G401 (cell line): ENCODE data around the gene MTHFD2L. TPM values are rescaled to one million over a fixed set of nuclear protein-coding genes. Genes with fewer than 3 reads are reported as not detected.

Experiments
- DNase-seq: peaks from one replicate; pipeline ENCODE4 v3.0.0-alpha.2; 2015; ENCODE audit warnings: low spot score
- in situ Hi-C: cut with HindIII; loops from 2 replicates; pipeline ENCODE4 v1.10.0; 2016; ENCODE audit warnings: low sequenced_read_pairs, mixed read lengths
- total RNA-seq: library from RNA; depleted of rRNA; stranded (reverse); fragments of >200 nt; shearing (Covaris generic); gene quantifications from 2 replicates; pipeline ENCODE4 v1.2.3, GENCODE V29; 2014

MTHFD2L gene
- total RNA-seq, 1 experiment from 2014 or later: 19.4 TPM

- in situ Hi-C loops: no loop called here
- no peak for DNase-seq
These were observed 65.9 kb downstream of the MTHFD2L start for GRCh38 chr4:74223801-74224200.

DNA sequence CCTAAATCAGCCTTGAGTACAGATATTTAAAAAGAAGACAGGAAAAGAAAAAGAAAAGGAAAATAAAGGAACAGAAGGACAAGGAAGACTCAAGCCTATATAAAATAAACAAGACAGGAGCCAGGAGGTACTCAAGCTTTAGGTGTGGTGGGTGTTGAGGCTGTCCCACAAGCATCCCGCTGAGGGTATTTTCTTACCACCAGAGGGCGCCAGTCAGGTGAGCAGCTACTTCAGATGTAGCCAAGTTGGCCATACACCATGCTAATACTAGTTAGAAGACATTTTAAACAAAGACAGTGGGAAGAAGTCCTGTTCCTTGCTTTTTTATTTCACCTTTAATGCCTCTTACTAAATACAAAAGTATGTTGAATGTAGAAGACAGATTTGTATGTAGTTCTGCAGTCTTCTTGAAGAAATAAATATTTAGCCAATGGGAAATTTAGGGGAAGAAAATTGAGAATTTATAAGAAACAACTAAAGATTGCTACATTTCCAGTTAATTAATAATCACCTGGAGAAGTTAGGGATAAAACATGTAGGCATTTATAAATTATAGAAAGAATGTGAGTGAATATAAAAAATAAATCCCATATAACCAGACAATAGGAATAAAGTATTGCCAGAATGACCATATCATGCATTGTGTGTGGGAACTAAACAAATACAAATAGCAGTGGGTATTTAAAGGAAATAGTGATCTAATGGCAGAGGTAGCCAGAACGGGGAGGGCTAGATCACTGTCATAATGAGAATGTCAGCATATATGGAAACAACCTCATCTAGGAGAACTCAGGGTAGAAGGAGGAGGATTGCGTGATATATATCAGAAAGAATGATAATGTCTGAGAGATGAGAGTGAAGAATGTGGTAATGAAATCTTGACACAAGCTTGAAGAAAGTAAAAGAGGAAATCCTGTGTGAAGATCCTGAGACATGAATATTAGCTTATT, 71.0 kb downstream of the MTHFD2L start:
- DNase-seq: peak; percentile 21
- in situ Hi-C loops: no loop called here

DNA sequence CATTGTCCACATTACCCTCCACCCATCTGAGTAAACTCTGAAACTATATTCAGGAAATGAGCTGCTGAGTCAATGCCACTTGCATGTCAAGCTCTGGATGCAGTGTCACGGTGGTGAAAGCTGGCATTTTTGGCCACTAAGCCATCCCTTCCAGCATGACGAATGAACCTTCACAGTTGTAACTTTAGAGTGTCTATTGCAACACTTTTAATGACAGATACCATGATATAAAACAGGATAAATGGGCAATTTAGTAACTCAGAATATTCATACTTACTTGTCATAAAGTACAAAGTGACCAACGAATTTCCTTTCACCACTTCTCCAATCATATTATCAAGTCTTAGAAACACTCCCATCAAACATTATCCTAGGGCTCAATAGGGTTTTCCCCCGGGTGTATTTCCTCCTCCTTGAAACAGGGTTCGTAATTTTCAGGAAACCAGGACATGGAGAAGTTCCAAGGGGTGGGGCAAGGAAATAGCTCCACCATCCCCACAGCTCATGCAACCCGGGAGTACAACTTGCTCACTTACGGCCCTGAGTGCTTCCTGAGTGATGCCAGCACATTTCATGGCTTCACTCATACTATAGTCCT, 73.1 kb downstream of the MTHFD2L start:
- no peak for DNase-seq
- in situ Hi-C loops: no loop called here

GRCh38 chr4:74235135-74235534, 77.2 kb downstream of the MTHFD2L start:
- in situ Hi-C loops: no loop called here
- no peak for DNase-seq

DNA sequence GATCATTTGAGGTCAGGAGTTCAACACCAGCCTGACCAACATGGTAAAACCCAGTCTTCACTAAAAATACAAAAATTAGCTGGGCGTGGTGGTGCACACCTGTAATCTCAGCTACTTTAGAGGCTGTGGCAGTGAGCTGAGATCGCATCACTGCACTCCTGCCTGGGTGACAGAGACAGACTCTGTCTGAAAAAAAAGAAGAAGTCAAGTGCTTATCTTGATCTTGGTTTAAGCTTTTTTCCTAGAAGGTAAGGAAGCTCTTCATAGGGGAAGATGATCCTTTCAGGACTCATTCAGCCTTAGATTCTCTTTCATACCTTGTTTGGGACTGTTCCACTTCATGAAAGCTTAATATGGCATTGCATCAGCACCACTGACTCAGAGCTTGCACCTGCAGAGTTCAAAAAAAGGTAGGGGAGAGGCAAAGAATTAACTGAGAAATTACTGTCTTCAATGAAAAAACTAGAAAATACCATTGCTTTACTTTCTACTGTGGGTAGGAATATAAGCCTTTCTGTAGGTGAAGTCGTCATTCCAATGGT, 79.6 kb downstream of the MTHFD2L start:
- DNase-seq: no peak
- in situ Hi-C loops: no loop called here

DNA sequence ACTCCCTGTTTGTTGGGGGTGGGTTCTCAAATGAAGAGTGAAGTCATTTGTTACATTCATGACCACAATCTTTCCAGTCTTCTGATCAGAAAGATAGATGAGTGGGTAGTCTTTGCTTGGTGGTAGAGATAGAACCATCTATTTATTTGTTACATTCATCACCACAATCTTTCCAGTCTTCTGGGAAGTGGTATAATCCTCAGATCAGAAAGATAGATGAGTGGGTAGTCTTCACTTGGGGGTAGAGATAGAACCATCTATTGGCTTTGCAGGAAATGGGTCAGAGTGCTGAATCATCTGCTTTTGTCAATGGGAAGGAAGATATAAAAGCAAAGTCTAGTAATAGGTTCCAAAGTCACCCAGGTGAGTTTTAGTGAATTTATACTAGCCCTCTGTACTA, 86.1 kb downstream of the MTHFD2L start:
- in situ Hi-C loops: no loop called here

DNA sequence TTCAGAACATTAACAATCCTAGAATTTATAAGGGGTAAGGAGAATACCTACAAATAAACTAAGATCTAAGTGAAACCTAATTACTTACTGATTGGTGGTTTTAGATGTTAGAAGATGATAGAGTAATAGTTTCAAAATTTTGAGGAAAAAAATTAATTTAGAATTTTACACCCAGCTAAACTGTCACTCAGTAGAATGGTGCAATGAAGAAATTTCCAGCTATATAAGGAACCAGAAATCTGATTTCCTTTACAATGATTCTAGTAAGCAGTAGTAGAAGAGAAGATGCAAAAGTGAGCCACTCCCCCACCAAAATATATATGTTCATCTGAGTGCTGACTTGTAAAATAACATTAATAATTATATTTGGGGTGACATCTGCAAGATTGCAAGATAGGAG, 95.0 kb downstream of the MTHFD2L start:
- no peak for DNase-seq
- in situ Hi-C loops: no loop called here

More for the DNA sequence above, 86.1 kb downstream of the MTHFD2L start:
- no peak for DNase-seq

DNA sequence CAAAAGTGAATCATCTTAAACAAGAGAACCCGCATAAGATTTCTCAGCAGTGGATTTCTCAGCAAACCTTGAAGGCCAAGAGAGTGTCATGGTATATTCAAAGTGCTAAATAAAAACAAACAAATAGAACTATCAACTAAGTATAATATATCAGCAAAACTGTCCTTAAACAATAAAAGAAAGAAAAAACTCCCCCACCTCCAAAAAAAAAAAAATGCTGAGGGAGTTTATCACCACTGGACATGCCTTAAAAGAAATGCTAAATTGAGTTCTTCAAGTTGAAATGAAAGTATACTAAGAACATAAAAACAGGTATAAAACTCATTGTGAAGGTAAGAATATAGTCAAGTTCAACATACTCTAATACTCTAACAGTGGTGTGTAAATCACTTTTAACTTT, 96.5 kb downstream of the MTHFD2L start:
- no peak for DNase-seq
- in situ Hi-C loops: no loop called here

- no peak for DNase-seq
- in situ Hi-C loops: no loop called here
These were observed 97.2 kb downstream of the MTHFD2L start for GRCh38 chr4:74255096-74255495.

GRCh38 chr4:74258963-74259362, 101.0 kb downstream of the MTHFD2L start:
- DNase-seq: no peak
- in situ Hi-C loops: no loop called here

GRCh38 chr4:74260036-74260435, 102.1 kb downstream of the MTHFD2L start:
- no peak for DNase-seq
- in situ Hi-C loops: no loop called here

GRCh38 chr4:74262522-74262921, 104.6 kb downstream of the MTHFD2L start:
- DNase-seq: no peak
- in situ Hi-C loops: no loop called here

DNA sequence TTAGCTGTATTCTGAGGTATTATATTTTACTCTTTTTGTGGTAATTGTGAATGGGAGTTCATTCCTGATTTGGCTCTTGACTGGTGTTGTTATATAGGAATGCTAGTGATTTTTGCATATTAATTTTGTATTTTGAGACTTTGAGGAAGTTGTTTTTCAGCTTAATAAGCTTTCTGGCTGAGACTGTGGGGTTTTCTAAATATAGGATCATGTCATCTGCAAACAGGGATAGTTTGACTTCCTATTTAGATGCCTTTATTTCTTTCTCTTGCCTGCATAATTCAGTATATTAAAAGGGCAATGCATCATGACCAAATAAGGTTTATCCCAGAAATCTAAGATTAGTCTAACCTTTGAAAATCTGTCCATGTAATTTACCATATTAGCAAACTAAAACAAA, 105.6 kb downstream of the MTHFD2L start:
- no peak for DNase-seq
- in situ Hi-C loops: no loop called here

GRCh38 chr4:74266081-74266480, 108.2 kb downstream of the MTHFD2L start:
- in situ Hi-C loops: no loop called here
- DNase-seq: no peak

DNA sequence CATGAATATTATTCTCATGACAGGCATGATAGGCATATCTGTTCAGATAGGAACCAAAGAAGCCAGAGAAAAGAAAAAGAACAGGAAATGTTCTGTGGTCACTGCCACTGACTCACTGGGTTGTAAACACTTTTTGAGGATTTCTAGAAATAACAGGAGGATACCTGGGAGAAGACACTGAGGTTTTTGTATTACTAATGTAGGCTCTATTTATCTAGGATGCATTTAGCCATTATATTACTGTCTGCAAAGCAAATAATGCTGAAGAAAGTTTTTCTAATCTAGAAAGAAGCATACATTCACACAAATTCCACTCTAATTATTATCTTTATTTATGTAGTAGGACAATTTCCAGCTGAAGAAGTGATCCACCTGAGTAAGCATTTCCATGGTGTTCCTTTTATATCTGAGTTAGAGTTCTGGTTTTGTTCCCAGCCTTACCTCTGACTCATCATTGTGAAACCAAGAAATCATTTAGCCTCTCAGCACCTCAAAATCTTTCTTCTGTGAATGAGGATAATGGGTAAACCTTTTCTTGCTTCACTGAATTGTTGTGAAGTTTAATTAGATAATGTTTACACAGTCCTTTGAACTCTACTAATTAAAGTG, 110.2 kb downstream of the MTHFD2L start:
- DNase-seq: no peak
- in situ Hi-C loops: no loop called here

DNA sequence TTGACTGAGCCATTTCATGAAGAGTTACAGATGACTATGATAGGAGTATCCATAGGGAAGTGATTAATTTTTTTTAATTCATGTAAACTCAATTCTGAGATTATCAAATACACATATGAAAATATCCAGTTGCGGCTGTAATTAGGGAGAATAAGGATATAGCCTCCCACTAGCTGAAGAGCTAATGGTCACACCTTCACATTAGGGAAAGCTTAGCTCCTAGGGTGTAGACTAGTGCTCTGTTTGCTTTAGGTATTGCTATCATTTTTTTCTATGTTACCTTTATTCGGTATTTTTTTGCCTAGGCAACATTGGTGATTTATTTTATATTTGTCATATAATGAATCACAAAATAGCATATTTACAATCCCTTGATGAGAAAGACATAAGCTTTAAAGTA, 110.7 kb downstream of the MTHFD2L start:
- in situ Hi-C loops: no loop called here
- no peak for DNase-seq

GRCh38 chr4:74278490-74278889, 120.6 kb downstream of the MTHFD2L start:
- in situ Hi-C loops: no loop called here
- DNase-seq: no peak

- DNase-seq: no peak
- in situ Hi-C loops: no loop called here
These were observed 121.8 kb downstream of the MTHFD2L start for GRCh38 chr4:74279716-74280115.

- DNase-seq: no peak
- in situ Hi-C loops: no loop called here
These were observed 125.0 kb downstream of the MTHFD2L start for GRCh38 chr4:74282926-74283325.

GRCh38 chr4:74283614-74284013, 125.7 kb downstream of the MTHFD2L start:
- no peak for DNase-seq
- in situ Hi-C loops: no loop called here
